Common myeloid progenitor, CD34-positive (primary cell): ENCODE results near the gene SEMA5A.

Experiments used
- CTCF ChIA-PET: fragments of 350-600 bp; sonication (Branson Sonifier 250); formaldehyde crosslinking; loops from one replicate; lab custom pipeline; 2021; ENCODE audit warnings: antibody characterized with exemption; lab: Charles Lee
- POLR2A ChIA-PET: fragments of 350-600 bp; sonication (Branson Sonifier 250); formaldehyde crosslinking; loops from one replicate; lab custom pipeline; 2021; ENCODE audit warnings: antibody characterized with exemption; lab: Charles Lee
- DNase-seq, 3 donors: peaks; one replicate each; pipeline versions ENCODE4 v3.0.0 to v3.0.0-alpha.2; 2013
- H3K27ac ChIP-seq, 2 experiments: 1 replicate in 1 of 2; 2 replicates in 1 of 2; pipeline ENCODE4 v1.7.0; 2013; ENCODE audit warnings: inconsistent platforms in 2 of 2, low read length in 2 of 2, mild to moderate bottlenecking in 2 of 2, low read depth in 1 of 2, moderate library complexity in 1 of 2; ENCODE audit not compliant: severe bottlenecking in 2 of 2, insufficient read depth in 1 of 2, poor library complexity in 1 of 2
- H3K27me3 ChIP-seq, 5 experiments: replicated peaks in 2 of 5; 1 replicate in 3 of 5; 2 replicates in 2 of 5; pipeline versions ENCODE4 v1.6.1 to v1.7.0; 2013; ENCODE audit warnings: low read length in 4 of 5, mild to moderate bottlenecking in 2 of 5, moderate library complexity in 2 of 5, inconsistent platforms in 1 of 5; ENCODE audit not compliant: insufficient read depth in 5 of 5, control insufficient read depth in 4 of 5
- H3K36me3 ChIP-seq, 4 experiments: 1 replicate in 2 of 4; 2 replicates in 2 of 4; pipeline versions ENCODE4 v1.6.1 to v1.7.0; 2013; ENCODE audit warnings: low read length in 3 of 4, control low read depth in 1 of 4, mild to moderate bottlenecking in 1 of 4; ENCODE audit not compliant: control insufficient read depth in 4 of 4, insufficient read depth in 4 of 4
- H3K4me1 ChIP-seq, 4 experiments: 1 replicate in 3 of 4; 2 replicates in 1 of 4; pipeline versions ENCODE4 v1.6.1 to v1.7.1; 2013; ENCODE audit warnings: low read length in 3 of 4, mild to moderate bottlenecking in 3 of 4, control low read depth in 1 of 4, inconsistent platforms in 1 of 4, moderate library complexity in 1 of 4; ENCODE audit not compliant: control insufficient read depth in 4 of 4, insufficient read depth in 4 of 4; ENCODE audit errors: control extremely low read depth in 1 of 4
- H3K4me3 ChIP-seq, 7 experiments: 1 replicate in 4 of 7; 2 replicates in 3 of 7; pipeline versions ENCODE4 v1.5.1 to v1.7.0; 2013; ENCODE audit warnings: mild to moderate bottlenecking in 7 of 7, low read length in 6 of 7, moderate library complexity in 6 of 7, inconsistent platforms in 2 of 7, low read depth in 2 of 7, control low read depth in 1 of 7; ENCODE audit not compliant: insufficient read depth in 4 of 7, control insufficient read depth in 1 of 7; ENCODE audit errors: extremely low read depth in 1 of 7
- H3K9me3 ChIP-seq, 5 experiments: 1 replicate in 4 of 5; 2 replicates in 1 of 5; pipeline versions ENCODE4 v1.6.1 to v1.7.1; 2013; ENCODE audit warnings: low read length in 4 of 5, mild to moderate bottlenecking in 2 of 5, inconsistent platforms in 1 of 5, low read depth in 1 of 5, moderate library complexity in 1 of 5; ENCODE audit not compliant: control insufficient read depth in 4 of 5, insufficient read depth in 2 of 5; ENCODE audit errors: control extremely low read depth in 1 of 5
- WGBS: methylation state at CpG from one replicate; pipeline ENCODE4 v1.1.5; 2013; ENCODE audit not compliant: insufficient coverage; 5-methylcytosine and 5-hydroxymethylcytosine counted together

The SEMA5A gene

DNA sequence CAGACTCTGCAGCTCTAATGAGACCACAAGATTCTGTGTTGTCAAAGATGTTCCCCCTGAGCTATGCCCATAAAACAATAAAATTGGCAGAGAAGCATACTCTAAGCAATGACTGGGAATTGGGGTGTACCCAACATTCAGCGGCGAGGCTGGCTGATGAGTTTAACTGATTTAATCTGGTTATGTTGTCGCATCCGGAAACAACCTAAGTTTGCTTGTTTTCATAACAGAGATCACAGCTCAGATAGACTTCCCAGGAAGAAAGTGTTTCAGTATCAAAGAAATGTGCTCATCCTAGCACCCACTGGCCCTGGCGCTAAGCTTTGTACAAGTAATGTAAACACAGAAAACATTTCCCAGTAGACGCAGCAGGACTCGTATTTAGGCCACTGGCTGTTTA lies 7.4 kb downstream of the SEMA5A start:
- POLR2A ChIA-PET, result no interaction called here
- 91% methylated on average over 4 of the region's 7 CpGs for WGBS

GRCh38 chr5:9537223-9538141 lies 8.4 kb downstream of the SEMA5A start:
- Histone ChIP-seq H3K9me3 (no peaks in the 10 kb centered on the region), H3K4me1 (no peaks in the 10 kb centered on the region), H3K27me3 (peaks cover 0 to 6% (median 3%) of the 10 kb centered on the region in 5 experiments), H3K27ac (no peak overlapping the region), H3K4me3 (no peak overlapping the region), H3K36me3 (no peaks in the 10 kb centered on the region)
- DNase-seq, result no peak
- ChIA-PET CTCF (no interaction called here), POLR2A (no interaction called here)
- 88% methylated on average over 2 of the region's 2 CpGs for WGBS

More for the DNA sequence above, 7.4 kb downstream of the SEMA5A start:
- Histone ChIP-seq H3K27ac (no peak overlapping the region), H3K9me3 (no peaks in the 10 kb centered on the region), H3K4me3 (no peak overlapping the region), H3K27me3 (peaks cover 3 to 16% (median 12%) of the 10 kb centered on the region in 5 experiments), H3K36me3 (no peaks in the 10 kb centered on the region), H3K4me1 (no peaks in the 10 kb centered on the region)
- no peak for DNase-seq
- CTCF ChIA-PET, result no interaction called here

- H3K4me3 ChIP-seq, result no peak overlapping the region
- WGBS, result no CpG with 5 or more reads among the region's 2 CpGs
- no peak for DNase-seq
- H3K36me3 ChIP-seq, result no peaks in the 10 kb centered on the region
- H3K9me3 ChIP-seq, result no peaks in the 10 kb centered on the region
- peaks cover 0 to 3% (median 1%) of the 10 kb centered on the region in 5 experiments for H3K27me3 ChIP-seq
- ChIA-PET POLR2A (no interaction called here), CTCF (no interaction called here)
- no peak overlapping the region for H3K27ac ChIP-seq
- H3K4me1 ChIP-seq, result no peaks in the 10 kb centered on the region
Measured at GRCh38 chr5:9536717-9537116, 9.2 kb downstream of the SEMA5A start.

- H3K27ac ChIP-seq, result no peak overlapping the region
- H3K4me3 ChIP-seq, result no peak overlapping the region
- DNase-seq, result no peak
- 95% methylated on average over 12 of the region's 15 CpGs for WGBS
- no peaks in the 10 kb centered on the region for H3K9me3 ChIP-seq
- H3K4me1 ChIP-seq, result no peaks in the 10 kb centered on the region
- CTCF ChIA-PET, result interaction anchor here (2.1 kb wide), 1 partner anchor 9 kb away, joined by 7 read pairs; no protein-coding TSS in a partner anchor
- H3K36me3 ChIP-seq, result no peaks in the 10 kb centered on the region
- H3K27me3 ChIP-seq, result peaks cover 0 to 2% (median 0%) of the 10 kb centered on the region in 5 experiments
- POLR2A ChIA-PET, result no interaction called here
Measured at GRCh38 chr5:9534881-9535517, 10.9 kb downstream of the SEMA5A start.

- WGBS, result 99% methylated on average over 7 of the region's 7 CpGs
- ChIA-PET POLR2A (no interaction called here), CTCF (interaction anchor here (2.1 kb wide), 1 partner anchor 10 kb away, joined by 7 read pairs; no protein-coding TSS in a partner anchor)
- H3K27ac ChIP-seq, result no peak overlapping the region
- H3K36me3 ChIP-seq, result no peaks in the 10 kb centered on the region
- no peak for DNase-seq
- H3K4me3 ChIP-seq, result no peak overlapping the region
- peaks cover 0 to 2% (median 0%) of the 10 kb centered on the region in 5 experiments for H3K27me3 ChIP-seq
- no peaks in the 10 kb centered on the region for H3K9me3 ChIP-seq
- no peaks in the 10 kb centered on the region for H3K4me1 ChIP-seq
Measured at GRCh38 chr5:9533562-9534364, 12.1 kb downstream of the SEMA5A start.

GRCh38 chr5:9533096-9533495 lies 12.8 kb downstream of the SEMA5A start:
- no peaks in the 10 kb centered on the region for H3K36me3 ChIP-seq
- H3K4me1 ChIP-seq, result no peaks in the 10 kb centered on the region
- no peak overlapping the region for H3K4me3 ChIP-seq
- H3K9me3 ChIP-seq, result no peaks in the 10 kb centered on the region
- 100% methylated on average over 1 of the region's 4 CpGs for WGBS
- ChIA-PET CTCF (interaction anchor here (2.1 kb wide), 1 partner anchor 11 kb away, joined by 7 read pairs; no protein-coding TSS in a partner anchor), POLR2A (no interaction called here)
- peaks cover 0 to 2% (median 0%) of the 10 kb centered on the region in 5 experiments for H3K27me3 ChIP-seq
- no peak overlapping the region for H3K27ac ChIP-seq
- DNase-seq, result no peak
